Gastroesophageal sphincter (tissue), 4 donors: Measurements from ENCODE around the gene TRIO. TPM values are rescaled to one million over a fixed set of nuclear protein-coding genes. Genes with fewer than 3 reads are reported as not detected.

Source experiments
- ATAC-seq: fragments of 150-250 bp; one replicate; pipeline ENCODE4 v1.9.1; 2016; ENCODE audit warnings: mild to moderate bottlenecking, moderate library complexity
- H3K27ac ChIP-seq, 4 donors: fragments of 200-600 bp; sonication (generic) in 3 of 4; 1 replicate in 3 of 4; 2 replicates in 1 of 4; pipeline ENCODE4 v1.5.1; 2016 to 2019
- H3K27me3 ChIP-seq: fragments of 200-600 bp; sonication (generic); one replicate; pipeline ENCODE4 v1.5.1; 2019
- H3K36me3 ChIP-seq, 2 donors: fragments of 200-600 bp; sonication (generic); one replicate each; pipeline ENCODE4 v1.5.1; 2019; ENCODE audit warnings: control low read depth in 1 of 2
- H3K4me1 ChIP-seq, 3 donors: fragments of 200-600 bp; sonication (generic); 1 replicate in 2 of 3; 2 replicates in 1 of 3; pipeline ENCODE4 v1.5.1; 2016 to 2019; ENCODE audit warnings: control low read depth in 2 of 3
- H3K4me3 ChIP-seq, 2 donors: fragments of 200-600 bp; sonication (generic); one replicate each; pipeline ENCODE4 v1.5.1; 2019; ENCODE audit warnings: mild to moderate bottlenecking in 1 of 2, moderate library complexity in 1 of 2
- H3K9me3 ChIP-seq, 3 donors: fragments of 200-600 bp; sonication (generic); one replicate each; pipeline ENCODE4 v1.5.1; 2017 to 2019; ENCODE audit warnings: control low read depth in 2 of 3
- CTCF ChIP-seq, 4 experiments: fragments of 200-600 bp in 2 of 4; fragments of 450-650 bp in 2 of 4; sonication (generic) in 1 of 4; IDR thresholded peaks; one replicate each; pipeline ENCODE4 v1.5.1; 2017 to 2019; ENCODE audit warnings: antibody characterized with exemption in 4 of 4, mild to moderate bottlenecking in 2 of 4, moderate library complexity in 2 of 4
- EP300 ChIP-seq: sonication (generic); formaldehyde crosslinking; IDR thresholded peaks from one replicate; pipeline ENCODE4 v1.6.1; 2017; ENCODE audit warnings: antibody characterized with exemption, mild to moderate bottlenecking
- POLR2A ChIP-seq, 2 donors: fragments of 450-650 bp; IDR thresholded peaks; one replicate each; pipeline ENCODE4 v1.6.1; 2017; ENCODE audit warnings: antibody characterized with exemption in 2 of 2, mild to moderate bottlenecking in 2 of 2, moderate library complexity in 1 of 2
- POLR2AphosphoS5 ChIP-seq: sonication (generic); formaldehyde crosslinking; IDR thresholded peaks from one replicate; pipeline ENCODE4 v1.6.1; 2017; ENCODE audit warnings: antibody characterized with exemption
- WGBS, 2 donors: methylation state at CpG; one replicate each; pipeline ENCODE4 v1.1.5; 2018; ENCODE audit warnings: low coverage in 1 of 2; 5-methylcytosine and 5-hydroxymethylcytosine counted together
- total RNA-seq, 4 donors: library from RNA; depleted of rRNA; stranded (reverse); fragments of >200 nt; gene quantifications; one replicate each; pipeline ENCODE4 v1.1.0, GENCODE V29; 2016

TRIO gene
- total RNA-seq, 4 donors from 2014 or later, result 69.2 to 257 (median 172) TPM

- Histone ChIP-seq H3K9me3 (no peaks in the 10 kb centered on the region), H3K27ac (no peak overlapping the region), H3K27me3 (no peaks in the 10 kb centered on the region), H3K4me3 (no peak overlapping the region), H3K36me3 (peaks cover 3 to 96% of the 10 kb centered on the region in 2 donors), H3K4me1 (peaks cover 0 to 6% (median 0%) of the 10 kb centered on the region in 3 donors)
- TF ChIP-seq POLR2AphosphoS5, result no peak
- TF ChIP-seq CTCF (IDR thresholded peaks at IDR 0.05), result no peak
- 71 to 90% methylated on average over 5 to 9 of the region's 9 CpGs for WGBS, 2 donors
- ATAC-seq, result no peak
Observed at GRCh38 chr5:14362491-14362890, 219.3 kb downstream of the TRIO start.

- 80 to 100% methylated on average over 1 of the region's 1 CpG for WGBS, 2 donors
- Histone ChIP-seq H3K27me3 (no peaks in the 10 kb centered on the region), H3K36me3 (peaks cover 3 to 98% of the 10 kb centered on the region in 2 donors), H3K4me3 (no peak overlapping the region), H3K4me1 (no peaks in the 10 kb centered on the region), H3K9me3 (no peaks in the 10 kb centered on the region), H3K27ac (no peak overlapping the region)
- TF ChIP-seq POLR2A (IDR thresholded peaks at IDR 0.05), result no peak
- TF ChIP-seq CTCF (IDR thresholded peaks at IDR 0.05), result no peak
- no peak for TF ChIP-seq POLR2AphosphoS5
- TF ChIP-seq EP300, result no peak
- no peak for ATAC-seq
Observed at GRCh38 chr5:14364096-14364495, 221.0 kb downstream of the TRIO start.

- no peaks in the 10 kb centered on the region for H3K27me3 ChIP-seq
- H3K9me3 ChIP-seq, result no peaks in the 10 kb centered on the region
- peaks cover 6 to 98% of the 10 kb centered on the region in 2 donors for H3K36me3 ChIP-seq
- 83 to 86% methylated on average over 2 to 7 of the region's 12 CpGs for whole genome bisulfite sequencing, 2 donors
- H3K4me3 ChIP-seq, result no peak overlapping the region
- H3K27ac ChIP-seq, result no peak overlapping the region
- no peaks in the 10 kb centered on the region for H3K4me1 ChIP-seq
- TF ChIP-seq POLR2AphosphoS5 (no peak), CTCF (IDR thresholded peaks at IDR 0.05) (peak; percentile 14 to 61 (median 26))
- no peak for ATAC-seq
Observed at GRCh38 chr5:14364576-14365472, 221.7 kb downstream of the TRIO start.

GRCh38 chr5:14365831-14366430, 222.8 kb downstream of the TRIO start:
- Histone ChIP-seq H3K4me3 (no peak overlapping the region), H3K27me3 (no peaks in the 10 kb centered on the region), H3K9me3 (no peaks in the 10 kb centered on the region), H3K36me3 (peaks cover 6 to 98% of the 10 kb centered on the region in 2 donors), H3K4me1 (no peaks in the 10 kb centered on the region), H3K27ac (no peak overlapping the region)
- TF ChIP-seq CTCF (IDR thresholded peaks at IDR 0.05) (no peak), EP300 (no peak), POLR2AphosphoS5 (no peak), POLR2A (IDR thresholded peaks at IDR 0.05) (no peak)
- ATAC-seq, result no peak
- 71 to 100% methylated on average over 1 to 2 of the region's 2 CpGs for WGBS, 2 donors
